Suprapubic skin (tissue), 4 donors: ENCODE data around the gene SEZ6L.

Experiments
- CTCF ChIP-seq, 2 donors: fragments of 200-600 bp in 1 of 2; fragments of 450-650 bp in 1 of 2; sonication (generic) in 1 of 2; IDR thresholded peaks; one replicate each; pipeline ENCODE4 v1.5.1; 2016 to 2019; ENCODE audit warnings: antibody characterized with exemption in 2 of 2, mild to moderate bottlenecking in 1 of 2, moderate library complexity in 1 of 2
- EP300 ChIP-seq: sonication (generic); formaldehyde crosslinking; IDR thresholded peaks from one replicate; pipeline ENCODE4 v1.6.1; 2017; ENCODE audit warnings: antibody characterized with exemption
- POLR2A ChIP-seq, 2 donors: fragments of 450-650 bp; IDR thresholded peaks; one replicate each; pipeline ENCODE4 v1.6.1; 2017; ENCODE audit warnings: antibody characterized with exemption in 2 of 2, mild to moderate bottlenecking in 2 of 2, moderate library complexity in 2 of 2
- POLR2AphosphoS5 ChIP-seq, 3 donors: sonication (generic); formaldehyde crosslinking; IDR thresholded peaks; one replicate each; pipeline ENCODE4 v1.6.1; 2017; ENCODE audit warnings: antibody characterized with exemption in 3 of 3

DNA sequence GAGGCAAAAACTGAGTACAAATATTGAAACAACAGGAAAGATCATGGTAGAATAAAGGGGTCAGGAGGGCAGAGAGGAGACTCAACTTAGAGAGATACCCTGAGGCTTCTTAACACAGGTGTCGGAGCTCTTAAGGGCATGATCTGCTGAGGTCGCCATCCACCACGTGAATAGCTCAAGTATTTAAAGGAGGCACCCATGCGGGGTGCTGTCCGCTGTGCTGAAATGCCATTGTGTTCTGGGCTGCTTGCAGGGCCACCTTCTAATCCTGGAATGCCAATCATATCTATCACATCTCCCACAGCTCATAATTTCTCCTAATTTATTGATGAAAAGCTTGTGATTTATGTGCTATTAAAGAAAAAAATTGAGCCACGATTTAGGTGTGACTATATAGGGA lies 90.2 kb downstream of the SEZ6L start:
- no peak for TF ChIP-seq EP300
- no peak for TF ChIP-seq POLR2AphosphoS5 (IDR thresholded peaks at IDR 0.05)
- TF ChIP-seq CTCF (IDR thresholded peaks at IDR 0.05): no peak
- TF ChIP-seq POLR2A (IDR thresholded peaks at IDR 0.05): no peak
